HEK293T (cell line): ENCODE measurements around the gene SKOR1.

ENCODE experiments used
- BHLHE40 ChIP-seq: fragments of 450-650 bp; IDR thresholded peaks from 2 replicates; pipeline ENCODE4 v1.6.1; 2016; ENCODE audit warnings: mild to moderate bottlenecking, moderate library complexity, borderline replicate concordance
- CTBP1 ChIP-seq: fragments of 450-650 bp; IDR thresholded peaks from 2 replicates; pipeline ENCODE4 v1.6.1; 2016; ENCODE audit warnings: borderline replicate concordance
- SP1 ChIP-seq: fragments of 450-650 bp; IDR thresholded peaks from 2 replicates; pipeline ENCODE4 v1.6.1; 2017
- SUZ12 ChIP-seq: fragments of 450-650 bp; IDR thresholded peaks from 2 replicates; pipeline ENCODE4 v1.6.1; 2016; ENCODE audit warnings: mild to moderate bottlenecking
- TF ChIP-seq, protein P1 (sequence below): fragments of 450-650 bp; IDR thresholded peaks from 2 replicates; pipeline ENCODE4 v1.6.1; 2016

DNA sequence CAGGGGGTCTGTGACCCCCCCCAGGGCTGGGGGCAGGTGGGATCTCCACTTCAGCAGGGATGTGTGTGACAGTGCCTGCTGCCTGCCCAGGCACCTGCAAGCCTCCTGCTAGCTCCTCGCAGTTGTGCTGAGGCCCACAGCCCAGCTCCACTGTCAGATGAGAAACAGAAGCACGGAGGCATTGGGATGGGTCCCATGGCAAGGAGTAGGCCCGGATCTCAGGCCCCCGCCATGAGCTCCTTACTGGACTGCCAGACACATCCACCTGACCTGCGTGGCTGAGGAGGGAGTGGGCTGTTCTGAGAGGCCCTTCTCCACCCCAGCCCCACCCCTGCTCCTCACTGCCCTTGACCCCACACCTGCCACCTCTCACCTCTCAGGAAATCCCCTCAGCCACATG lies 18.2 kb upstream of the SKOR1 start:
- TF ChIP-seq SP1 (no peak), BHLHE40 (no peak), CTBP1 (no peak), SUZ12 (no peak)
- TF ChIP-seq, protein P1, sequence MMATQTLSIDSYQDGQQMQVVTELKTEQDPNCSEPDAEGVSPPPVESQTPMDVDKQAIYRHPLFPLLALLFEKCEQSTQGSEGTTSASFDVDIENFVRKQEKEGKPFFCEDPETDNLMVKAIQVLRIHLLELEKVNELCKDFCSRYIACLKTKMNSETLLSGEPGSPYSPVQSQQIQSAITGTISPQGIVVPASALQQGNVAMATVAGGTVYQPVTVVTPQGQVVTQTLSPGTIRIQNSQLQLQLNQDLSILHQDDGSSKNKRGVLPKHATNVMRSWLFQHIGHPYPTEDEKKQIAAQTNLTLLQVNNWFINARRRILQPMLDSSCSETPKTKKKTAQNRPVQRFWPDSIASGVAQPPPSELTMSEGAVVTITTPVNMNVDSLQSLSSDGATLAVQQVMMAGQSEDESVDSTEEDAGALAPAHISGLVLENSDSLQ = no peak
